EH (cell line): ENCODE results near the gene TTC22.
"Not testable (repeated sequence)": the region's sequence is repeated elsewhere in the genome, so short reads cannot be mapped to it uniquely, and the experiment has no call there.

Source experiments
- DNase-seq: peaks from one replicate; pipeline ENCODE4 v3.0.0-alpha.2; 2015; ENCODE audit warnings: low read depth

The TTC22 gene

DNA sequence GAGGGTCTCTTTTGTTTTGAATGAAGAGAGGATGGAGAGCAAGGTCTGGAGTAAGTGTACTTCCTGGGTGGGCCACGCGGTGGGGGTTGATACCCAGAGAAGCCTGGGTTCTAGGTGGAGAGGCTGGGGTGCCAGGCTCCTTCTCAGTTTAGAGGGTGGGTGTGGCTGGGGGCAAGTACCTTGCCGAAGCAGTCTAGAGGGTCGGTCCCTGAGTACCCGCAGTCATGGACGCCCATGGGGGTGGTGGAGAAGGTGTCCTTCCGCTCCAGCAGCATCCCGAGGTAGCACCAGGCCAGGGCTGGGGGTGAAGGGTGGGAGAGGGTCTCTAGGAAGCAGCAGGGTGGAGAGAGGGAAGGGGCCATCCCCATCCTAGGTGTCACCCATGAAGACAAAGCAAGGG, 14.3 kb downstream of the TTC22 start:
- DNase-seq: no peak

GRCh38 chr1:54784066-54784465, 17.1 kb downstream of the TTC22 start:
- no peak for DNase-seq

- no peak for DNase-seq
These were observed 18.5 kb downstream of the TTC22 start for GRCh38 chr1:54782588-54782987.

- DNase-seq: no peak
These were observed 19.0 kb downstream of the TTC22 start for GRCh38 chr1:54782156-54782555.

- DNase-seq: no peak
These were observed 19.9 kb downstream of the TTC22 start for GRCh38 chr1:54781023-54781723.

DNA sequence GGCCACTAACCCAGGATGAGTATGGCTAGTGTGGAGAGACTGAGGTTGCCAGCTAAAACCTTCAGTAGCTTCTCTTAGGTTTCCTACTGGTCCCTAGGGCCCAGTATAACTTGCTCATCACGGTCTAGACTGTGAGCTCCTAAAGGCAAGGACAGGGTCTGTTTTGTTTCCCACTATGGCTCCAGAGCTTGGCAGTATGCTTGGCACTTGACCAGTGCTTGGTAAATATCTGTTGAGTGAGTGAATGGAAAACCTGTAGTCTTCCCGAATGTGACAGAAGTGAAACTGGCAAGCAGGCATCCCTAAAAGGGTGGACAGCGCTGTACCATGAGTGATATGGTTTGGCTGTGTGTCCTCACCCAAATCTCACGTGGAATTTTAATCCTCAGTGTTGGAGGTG, 23.7 kb downstream of the TTC22 start:
- DNase-seq: no peak

DNA sequence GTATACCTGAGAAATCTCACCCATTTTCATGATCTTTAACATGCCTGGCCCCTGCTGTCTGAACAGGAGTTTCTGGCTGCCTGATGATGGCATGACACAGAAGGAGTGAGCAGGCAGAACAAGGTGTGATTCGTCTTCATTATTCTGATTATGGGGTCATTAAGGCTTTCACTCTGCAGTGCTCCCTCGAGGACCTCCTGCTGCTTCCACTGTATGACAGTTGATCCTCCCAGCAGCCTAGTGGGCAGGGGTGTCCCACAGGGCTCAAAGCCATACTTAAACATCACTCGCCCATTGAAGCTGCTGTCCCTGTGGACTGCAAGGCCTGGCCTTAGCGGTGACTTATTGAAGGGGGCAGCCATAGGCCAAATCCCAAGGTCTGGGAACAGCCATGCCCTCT, 24.1 kb downstream of the TTC22 start:
- no peak for DNase-seq

GRCh38 chr1:54775828-54776721, 25.0 kb downstream of the TTC22 start:
- DNase-seq: not testable (repeated sequence)

GRCh38 chr1:54774820-54775498, 26.2 kb downstream of the TTC22 start:
- DNase-seq: peak; percentile 49

DNA sequence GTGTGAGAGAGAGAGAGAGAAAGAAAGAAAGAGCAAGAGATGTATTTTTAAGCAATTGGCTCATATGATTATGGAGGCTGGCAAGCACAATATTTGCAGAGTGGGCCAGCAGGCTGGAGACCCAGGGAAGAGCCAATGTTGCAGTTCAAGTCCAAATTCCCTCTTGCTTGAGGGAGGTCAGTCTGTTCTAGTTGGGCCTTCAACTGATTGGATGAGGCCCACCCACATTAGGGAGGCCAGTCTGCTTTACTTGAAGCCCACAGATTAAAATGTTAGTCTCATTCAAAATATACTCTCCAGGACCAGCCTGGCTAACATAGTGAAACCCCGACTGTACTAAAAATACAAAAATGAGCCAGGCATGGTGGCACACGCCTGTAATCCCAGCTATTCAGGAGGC, 28.2 kb downstream of the TTC22 start:
- DNase-seq: no peak

GRCh38 chr1:54768093-54768492, 33.0 kb downstream of the TTC22 start:
- peak; percentile 13 for DNase-seq

GRCh38 chr1:54767526-54767925, 33.6 kb downstream of the TTC22 start:
- DNase-seq: no peak

DNA sequence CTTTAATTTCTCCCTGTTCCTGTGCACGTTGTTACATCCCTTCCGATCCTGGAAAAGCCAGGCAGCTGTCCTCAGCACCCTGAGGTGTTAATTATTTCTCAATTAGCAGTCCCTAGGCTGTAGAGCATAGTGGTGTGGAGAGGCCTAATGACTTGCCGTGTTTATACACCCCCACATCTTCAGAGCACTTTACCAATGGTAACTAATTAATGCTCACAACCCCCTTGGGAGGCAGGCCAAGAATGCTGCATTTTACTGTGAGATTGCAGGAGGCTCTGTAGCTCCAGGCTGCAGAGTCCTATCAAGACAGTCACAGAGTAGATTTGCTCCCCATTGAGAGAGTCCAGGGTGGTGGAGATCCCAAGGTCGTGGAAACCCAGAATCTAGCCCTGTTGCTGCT, 34.4 kb downstream of the TTC22 start:
- no peak for DNase-seq

GRCh38 chr1:54764922-54765561, 36.1 kb downstream of the TTC22 start:
- no peak for DNase-seq

- peak; percentile 100 for DNase-seq
These were observed 36.8 kb downstream of the TTC22 start, which contains the start of gene PARS2 for GRCh38 chr1:54764133-54764921. Gene PARS2 (minus strand): TSS chr1:54764523. CDS start chr1:54759161, 5,362 bp downstream.

DNA sequence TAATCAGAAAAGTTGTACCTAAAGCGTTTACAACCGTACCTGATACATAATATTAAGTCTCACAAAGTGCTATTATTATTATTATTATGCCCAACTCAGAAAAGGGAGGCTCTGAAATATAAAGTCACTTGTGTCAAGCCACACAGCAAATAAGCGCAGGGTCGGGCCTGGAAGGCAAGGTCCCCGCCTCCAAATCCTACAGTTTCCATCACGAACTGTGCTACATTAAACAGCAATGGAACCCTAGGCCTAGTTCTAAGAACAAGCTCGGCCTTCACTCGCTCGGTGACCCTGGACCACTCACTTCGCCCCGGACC, 37.3 kb downstream of the TTC22 start:
- no peak for DNase-seq

GRCh38 chr1:54758678-54759348, 42.3 kb downstream of the TTC22 start:
- DNase-seq: no peak

- no peak for DNase-seq
These were observed 43.3 kb downstream of the TTC22 start for GRCh38 chr1:54757833-54758232.

DNA sequence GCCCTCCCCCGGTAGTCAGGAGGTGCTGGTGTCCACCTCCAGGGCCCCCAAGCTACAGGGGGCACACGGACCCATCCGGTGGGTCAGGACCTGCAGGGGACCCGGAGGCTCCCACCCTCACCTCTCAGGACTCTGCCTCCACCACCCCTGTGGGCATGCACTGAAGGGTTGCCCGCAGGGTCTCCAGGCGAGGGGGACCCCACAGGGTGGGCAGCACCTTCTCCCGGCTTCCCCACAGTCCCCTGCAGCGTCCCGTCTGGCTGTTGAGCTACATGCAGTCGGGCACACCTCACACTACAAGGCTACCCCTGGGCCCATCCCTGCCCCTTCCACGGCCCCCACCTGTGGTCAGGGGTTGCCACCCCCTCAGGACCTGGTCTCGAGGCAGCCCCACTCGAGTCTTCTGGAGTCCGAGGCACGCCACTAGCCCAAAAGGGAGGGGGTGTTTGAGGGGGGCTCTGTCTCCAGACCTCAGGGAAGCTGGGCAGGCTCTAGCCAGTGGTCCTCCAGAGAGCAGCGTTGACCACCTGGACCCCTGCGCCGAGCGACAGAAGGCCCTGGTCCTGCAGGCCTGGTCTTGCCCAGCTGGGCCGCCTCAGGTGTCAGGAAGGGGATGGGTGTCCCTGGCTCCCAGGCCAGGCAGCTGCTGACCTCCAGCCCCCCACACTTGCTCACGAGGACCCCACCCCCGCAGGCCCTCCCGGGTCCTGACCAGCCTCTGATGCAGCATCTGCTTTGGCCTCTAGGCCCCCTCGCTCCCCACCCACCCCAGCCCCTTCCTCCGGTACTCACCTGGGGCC, 46.4 kb downstream of the TTC22 start:
- no peak for DNase-seq

- no peak for DNase-seq
These were observed 47.1 kb downstream of the TTC22 start for GRCh38 chr1:54754045-54754444.
